Choroid plexus epithelial cell (primary cell): Measurements from ENCODE around the gene OR56A4.
"Not testable (repeated sequence)": the region's sequence is repeated elsewhere in the genome, so short reads cannot be mapped to it uniquely, and the experiment has no call there.

Experiments
- DNase-seq: peaks from one replicate; pipeline ENCODE4 v3.0.0-alpha.2; 2010; ENCODE audit warnings: low read depth
- H3K4me3 ChIP-seq: 2 replicates; pipeline ENCODE4 v1.5.1; 2011; ENCODE audit warnings: low read depth, mild to moderate bottlenecking, control low read depth, low read length, moderate library complexity
- CTCF ChIP-seq: conservative IDR thresholded peaks from 2 replicates; pipeline ENCODE4 v1.5.1; 2011; ENCODE audit warnings: low read depth, mild to moderate bottlenecking, control low read depth, inconsistent platforms, low read length, moderate library complexity

The OR56A4 gene

GRCh38 chr11:5967708-5968107 is 39.0 kb downstream of the OR56A4 start:
- H3K4me3 ChIP-seq, result no peak overlapping the region
- DNase-seq, result no peak
- TF ChIP-seq CTCF, result no peak

GRCh38 chr11:5966958-5967357 is 39.8 kb downstream of the OR56A4 start:
- TF ChIP-seq CTCF, result no peak
- DNase-seq, result no peak
- H3K4me3 ChIP-seq, result no peak overlapping the region

GRCh38 chr11:5960704-5961320 is 45.9 kb downstream of the OR56A4 start:
- DNase-seq, H3K4me3 ChIP-seq: not testable (repeated sequence)

- no peak overlapping the region for H3K4me3 ChIP-seq
- no peak for DNase-seq
- TF ChIP-seq CTCF, result no peak
Observed at GRCh38 chr11:5955586-5955985, 51.2 kb downstream of the OR56A4 start.
